H1 (cell line): ENCODE data around the gene TENT5D. TPM values are rescaled to one million over a fixed set of nuclear protein-coding genes. Genes with fewer than 3 reads are reported as not detected.

Experiments used
- EZH2 ChIP-seq: fragments of 200-600 bp; sonication (generic); IDR thresholded peaks from 2 replicates; pipeline ENCODE4 v1.7.1; 2012; ENCODE audit warnings: low read depth, mild to moderate bottlenecking, moderate library complexity, low read length, inconsistent platforms; ENCODE audit not compliant: severe bottlenecking
- POLR2AphosphoS5 ChIP-seq: IDR thresholded peaks from 2 replicates; pipeline ENCODE4 v1.6.1; 2011; ENCODE audit warnings: low read depth, low read length
- polyA plus RNA-seq, 7 experiments: library from polyadenylated mRNA; depleted of rRNA in 3 of 7; stranded (reverse) in 5 of 7; unstranded in 2 of 7; fragments of >200 nt in 5 of 7; fragments of 200-250 nt in 2 of 7; gene quantifications; 1 replicate in 5 of 7; 2 replicates in 1 of 7; 4 replicates in 1 of 7; pipeline versions ENCODE4 v1.2.1 to v1.2.3, GENCODE V29; 2011 to 2013; ENCODE audit warnings: missing spikeins in 2 of 7, mixed read lengths in 2 of 7
- total RNA-seq: library from RNA; stranded (reverse); fragmentation: NEBNext Ultra II Directional; extraction: Animal tissue kit (Norgen Biotek cat#: 25700); gene quantifications from 2 replicates; pipeline ENCODE4 v1.2.1, GENCODE V29; 2021

Gene TENT5D
- total and polyA plus RNA-seq, 2 of the 8 experiments (the other 6 are each of a cell fraction or from before 2014, with no cell fraction given): not detected

DNA sequence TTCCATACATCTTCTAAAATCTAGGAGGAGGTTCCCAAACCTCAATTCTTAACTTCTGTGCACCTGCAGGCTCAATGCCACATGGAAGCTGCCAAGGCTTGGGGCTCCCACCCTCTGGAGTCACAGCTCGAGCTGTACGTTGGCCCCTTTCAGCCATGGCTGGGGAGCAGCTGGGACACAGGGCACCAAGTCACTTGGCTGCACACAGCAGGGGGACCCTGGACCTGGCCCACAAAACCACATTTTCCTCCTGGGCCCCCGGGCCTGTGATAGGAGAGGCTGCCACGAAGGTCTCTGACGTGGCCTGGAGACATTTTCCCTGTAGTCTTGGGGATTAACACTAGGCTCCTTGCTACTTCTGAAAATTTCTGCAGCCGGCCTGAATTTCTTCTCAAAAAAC is 8.2 kb upstream of the TENT5D start (continued):
- no peak for TF ChIP-seq EZH2
- no peak for TF ChIP-seq POLR2AphosphoS5
